Mesothelial cell of epicardium (in vitro differentiated cells): ENCODE measurements around the gene SHISA7. TPM values are rescaled to one million over a fixed set of nuclear protein-coding genes. Genes with fewer than 3 reads are reported as not detected.
"Not testable (repeated sequence)": the region's sequence is repeated elsewhere in the genome, so short reads cannot be mapped to it uniquely, and the experiment has no call there.

ENCODE experiments used
- DNase-seq, 2 experiments: peaks; one replicate each; pipeline ENCODE4 v3.0.0; 2021; ENCODE audit warnings: low spot score in 2 of 2; ENCODE audit not compliant: unreplicated experiment in 2 of 2
- H3K27ac Mint-ChIP-seq: 2 replicates; pipeline ENCODE4 v1.8.0; 2021; ENCODE audit warnings: mixed read lengths
- H3K27me3 Mint-ChIP-seq: 2 replicates; pipeline ENCODE4 v1.8.0; 2021; ENCODE audit warnings: low read depth, mixed read lengths
- H3K36me3 Mint-ChIP-seq: 2 replicates; pipeline ENCODE4 v1.8.0; 2021; ENCODE audit warnings: mixed read lengths
- H3K4me1 Mint-ChIP-seq: 2 replicates; pipeline ENCODE4 v1.8.0; 2021; ENCODE audit warnings: mixed read lengths
- H3K4me3 Mint-ChIP-seq: 2 replicates; pipeline ENCODE4 v1.8.0; 2021; ENCODE audit warnings: mild to moderate bottlenecking, moderate library complexity, mixed read lengths
- H3K9me3 Mint-ChIP-seq: 2 replicates; pipeline ENCODE4 v1.8.0; 2021; ENCODE audit warnings: mixed read lengths
- total RNA-seq: library from RNA; stranded (reverse); gene quantifications from 3 replicates; pipeline ENCODE4 v1.2.1, GENCODE V29; 2021
- TF ChIP-seq, protein P1 (sequence below): fragments of 200-600 bp; sonication (generic); IDR thresholded peaks from one replicate; pipeline ENCODE4 v1.5.0; 2021; ENCODE audit warnings: antibody characterized with exemption; ENCODE audit not compliant: unreplicated experiment

Gene SHISA7
- total RNA-seq, 1 donor from 2014 or later: 0.04 TPM

DNA sequence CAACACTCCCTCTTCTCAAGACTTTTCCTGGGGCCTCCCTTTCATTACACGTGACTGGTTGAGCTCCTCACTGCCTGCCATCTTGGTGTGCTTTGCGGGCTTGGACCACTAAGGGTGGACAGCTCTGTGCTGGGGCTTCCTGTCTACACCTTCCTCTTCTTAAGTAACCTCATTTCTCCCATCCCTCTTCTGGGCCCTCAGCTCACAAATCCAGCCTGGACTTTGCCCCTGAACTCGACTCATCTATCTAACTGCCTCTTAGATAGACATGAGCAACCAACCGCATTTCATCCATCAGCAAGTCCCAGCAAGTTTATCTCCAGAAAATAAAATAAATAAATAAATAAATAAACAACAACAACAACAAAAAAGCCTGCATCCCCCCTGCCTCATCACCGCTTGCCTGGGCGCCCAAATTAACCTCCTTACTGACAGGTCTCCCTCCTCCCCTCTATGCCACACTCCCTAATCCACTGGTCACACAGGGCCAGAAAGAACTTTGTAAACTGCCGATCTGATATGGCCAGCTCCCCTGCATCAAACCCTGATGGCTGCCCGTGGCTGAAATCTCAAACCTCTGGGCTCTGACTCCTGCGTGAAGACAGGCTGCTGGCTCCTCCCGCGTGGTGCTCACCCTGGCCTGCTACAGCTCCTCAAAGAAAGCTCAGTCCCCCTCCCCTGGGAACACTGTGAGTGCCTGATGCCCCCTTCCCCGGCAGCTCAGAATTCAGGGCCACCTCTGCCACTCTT is 10.6 kb upstream of the SHISA7 start:
- Mint-ChIP-seq H3K36me3 (peaks cover 3% of the 10 kb centered on the region), H3K9me3 (no peaks in the 10 kb centered on the region), H3K4me1 (peaks cover 7% of the 10 kb centered on the region), H3K27me3 (peaks cover 32% of the 10 kb centered on the region), H3K27ac (no peak overlapping the region), H3K4me3 (peak overlapping the region; percentile 44)
- DNase-seq: no peak
- TF ChIP-seq, protein P1, sequence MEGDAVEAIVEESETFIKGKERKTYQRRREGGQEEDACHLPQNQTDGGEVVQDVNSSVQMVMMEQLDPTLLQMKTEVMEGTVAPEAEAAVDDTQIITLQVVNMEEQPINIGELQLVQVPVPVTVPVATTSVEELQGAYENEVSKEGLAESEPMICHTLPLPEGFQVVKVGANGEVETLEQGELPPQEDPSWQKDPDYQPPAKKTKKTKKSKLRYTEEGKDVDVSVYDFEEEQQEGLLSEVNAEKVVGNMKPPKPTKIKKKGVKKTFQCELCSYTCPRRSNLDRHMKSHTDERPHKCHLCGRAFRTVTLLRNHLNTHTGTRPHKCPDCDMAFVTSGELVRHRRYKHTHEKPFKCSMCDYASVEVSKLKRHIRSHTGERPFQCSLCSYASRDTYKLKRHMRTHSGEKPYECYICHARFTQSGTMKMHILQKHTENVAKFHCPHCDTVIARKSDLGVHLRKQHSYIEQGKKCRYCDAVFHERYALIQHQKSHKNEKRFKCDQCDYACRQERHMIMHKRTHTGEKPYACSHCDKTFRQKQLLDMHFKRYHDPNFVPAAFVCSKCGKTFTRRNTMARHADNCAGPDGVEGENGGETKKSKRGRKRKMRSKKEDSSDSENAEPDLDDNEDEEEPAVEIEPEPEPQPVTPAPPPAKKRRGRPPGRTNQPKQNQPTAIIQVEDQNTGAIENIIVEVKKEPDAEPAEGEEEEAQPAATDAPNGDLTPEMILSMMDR: no peak

DNA sequence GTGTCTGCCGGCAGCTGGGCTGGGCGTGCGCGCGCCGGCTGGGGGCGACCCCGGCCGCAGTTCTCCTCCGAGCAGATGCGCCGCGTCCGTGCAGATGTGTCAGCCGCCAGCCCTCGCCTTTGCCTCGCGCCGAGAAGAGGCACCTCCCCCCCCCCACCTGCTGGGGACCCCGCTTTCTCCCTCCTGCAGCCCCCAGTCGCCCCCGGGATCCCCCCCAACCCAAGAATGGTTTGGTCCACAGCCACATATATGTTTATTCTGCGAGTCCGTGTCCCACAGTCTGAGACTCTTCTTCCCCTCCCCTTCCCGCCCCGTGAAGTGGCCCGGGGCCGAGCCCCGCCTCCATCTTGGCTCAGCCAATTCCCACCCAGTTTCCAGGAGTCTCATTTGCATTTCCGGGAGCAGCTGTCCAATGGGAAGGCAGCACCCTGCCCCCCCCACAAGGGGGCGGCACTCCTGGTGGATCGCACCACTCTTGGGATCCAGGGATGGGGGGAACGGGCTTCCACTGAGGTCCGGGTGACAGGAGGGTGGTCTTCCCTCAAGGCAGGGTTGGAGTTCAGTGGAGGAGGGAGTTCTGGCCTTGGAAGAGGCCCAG is 9.7 kb upstream of the SHISA7 start:
- no peaks in the 10 kb centered on the region for H3K9me3 Mint-ChIP-seq
- peaks cover 32% of the 10 kb centered on the region for H3K27me3 Mint-ChIP-seq
- H3K36me3 Mint-ChIP-seq: peaks cover 3% of the 10 kb centered on the region
- peak; percentile 67 to 81 for DNase-seq
- TF ChIP-seq, protein P1: no peak
- peaks cover 7% of the 10 kb centered on the region for H3K4me1 Mint-ChIP-seq
- no peak overlapping the region for H3K27ac Mint-ChIP-seq
- H3K4me3 Mint-ChIP-seq: peak overlapping the region; percentile 44

DNA sequence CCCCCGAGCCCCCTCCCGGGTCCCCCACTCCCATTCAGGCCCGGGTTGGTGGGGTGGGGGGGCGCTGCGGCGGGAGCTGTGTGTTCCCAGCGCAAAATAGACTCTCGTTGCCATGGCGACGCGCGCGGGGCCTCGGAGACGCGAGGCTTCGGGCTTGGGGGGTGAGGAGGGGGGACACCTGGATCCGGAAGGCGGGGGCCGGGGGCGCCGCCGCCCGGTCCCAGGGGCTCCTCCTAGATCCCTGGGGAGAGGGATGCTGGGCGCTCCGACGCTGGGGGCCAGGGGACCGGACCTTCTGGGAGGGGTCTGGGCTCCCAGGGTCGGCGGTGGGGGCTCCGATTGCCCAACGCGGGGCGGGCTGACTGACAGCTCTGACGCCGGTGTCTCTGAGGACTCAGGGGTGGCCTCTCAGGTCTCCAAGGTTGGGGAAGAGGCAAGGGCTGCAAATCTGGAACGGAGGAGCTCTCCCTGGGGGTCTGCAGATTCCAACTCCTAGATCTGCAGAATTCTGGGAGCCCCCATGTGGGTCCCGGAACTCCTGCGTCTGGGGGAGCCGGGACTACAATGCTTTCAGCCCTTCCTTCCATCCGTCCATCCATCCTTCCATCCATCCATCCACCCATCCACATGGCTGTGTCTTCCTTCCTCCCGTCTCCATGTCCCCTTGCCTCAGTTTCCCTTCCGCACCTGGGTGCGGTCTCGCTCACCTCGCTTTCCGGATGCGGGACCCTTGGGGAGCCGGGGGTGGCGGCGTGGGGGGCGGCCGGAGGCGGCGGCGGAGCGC is 9.1 kb upstream of the SHISA7 start:
- DNase-seq: no peak
- Mint-ChIP-seq H3K27ac (no peak overlapping the region), H3K27me3 (peaks cover 32% of the 10 kb centered on the region), H3K4me1 (peaks cover 7% of the 10 kb centered on the region), H3K36me3 (peaks cover 3% of the 10 kb centered on the region), H3K4me3 (peak overlapping the region; percentile 60), H3K9me3 (no peaks in the 10 kb centered on the region)
- TF ChIP-seq, protein P1: no peak

DNA sequence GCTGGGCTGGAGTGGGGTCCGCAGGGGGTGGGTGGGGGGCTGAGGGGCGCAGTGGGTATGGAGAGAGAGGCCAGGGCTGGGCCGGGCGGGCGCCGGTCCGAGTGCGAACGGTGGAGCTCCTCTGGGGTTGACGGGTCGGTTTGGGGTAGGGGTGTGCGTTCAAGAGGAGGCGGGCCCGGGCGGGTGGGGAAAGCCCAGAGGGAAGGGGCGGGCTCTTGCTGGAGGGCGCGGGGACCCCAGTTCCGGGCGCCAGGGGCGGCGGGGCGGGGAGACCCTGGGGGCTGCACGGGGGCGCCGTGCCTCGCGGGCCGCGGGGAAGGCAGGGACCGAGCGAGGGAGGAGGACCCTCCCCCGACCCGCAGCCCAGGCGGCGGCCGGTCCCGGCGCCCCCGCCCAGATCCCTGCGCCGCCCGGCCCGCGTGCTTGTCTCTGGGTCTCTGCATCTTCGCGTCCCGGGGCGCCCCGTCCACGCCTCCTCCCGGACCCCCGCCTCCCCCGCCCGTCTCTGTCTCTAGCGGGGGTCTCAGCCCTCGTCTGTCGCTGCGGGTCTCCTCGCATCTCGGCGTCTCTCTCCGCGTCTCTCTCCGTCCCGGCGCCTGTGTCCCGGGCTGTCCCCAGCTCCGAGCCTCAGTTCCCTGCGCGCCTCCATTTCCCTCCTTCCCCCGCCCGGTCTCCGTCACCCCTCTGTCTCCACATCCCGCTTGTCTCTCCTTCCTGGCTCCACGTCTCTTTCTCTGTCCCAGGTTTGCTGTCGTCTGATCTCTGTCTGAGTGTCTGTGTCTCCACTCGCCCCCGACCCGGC is 8.3 kb upstream of the SHISA7 start:
- H3K9me3 Mint-ChIP-seq: no peaks in the 10 kb centered on the region
- peaks cover 7% of the 10 kb centered on the region for H3K4me1 Mint-ChIP-seq
- H3K4me3 Mint-ChIP-seq: peak overlapping the region; percentile 60
- H3K27ac Mint-ChIP-seq: no peak overlapping the region
- DNase-seq: no peak
- peaks cover 3% of the 10 kb centered on the region for H3K36me3 Mint-ChIP-seq
- TF ChIP-seq, protein P1: no peak
- peaks cover 35% of the 10 kb centered on the region for H3K27me3 Mint-ChIP-seq

DNA sequence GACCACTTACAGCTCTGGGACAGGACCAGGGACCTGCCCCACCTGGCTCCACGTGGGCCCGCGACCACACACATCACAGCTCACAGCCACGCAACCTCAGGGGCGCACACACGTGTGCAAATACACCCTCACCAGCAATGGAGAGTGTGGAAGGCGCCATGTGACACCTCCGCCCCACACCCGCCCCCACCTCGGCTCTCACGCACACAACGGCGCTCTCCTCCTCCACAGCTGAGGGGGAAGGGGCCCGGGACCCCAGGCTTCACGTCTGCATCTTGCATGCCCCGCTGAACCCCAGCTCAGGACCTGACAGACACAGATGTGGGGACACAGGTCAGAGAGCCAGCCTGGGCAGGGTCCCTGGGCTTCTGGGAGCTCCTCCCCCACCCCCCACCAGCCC is 6.4 kb upstream of the SHISA7 start:
- no peak overlapping the region for H3K4me3 Mint-ChIP-seq
- TF ChIP-seq, protein P1: no peak
- H3K9me3 Mint-ChIP-seq: no peaks in the 10 kb centered on the region
- H3K4me1 Mint-ChIP-seq: peaks cover 7% of the 10 kb centered on the region
- peaks cover 52% of the 10 kb centered on the region for H3K27me3 Mint-ChIP-seq
- DNase-seq: no peak
- no peaks in the 10 kb centered on the region for H3K36me3 Mint-ChIP-seq
- no peak overlapping the region for H3K27ac Mint-ChIP-seq

DNA sequence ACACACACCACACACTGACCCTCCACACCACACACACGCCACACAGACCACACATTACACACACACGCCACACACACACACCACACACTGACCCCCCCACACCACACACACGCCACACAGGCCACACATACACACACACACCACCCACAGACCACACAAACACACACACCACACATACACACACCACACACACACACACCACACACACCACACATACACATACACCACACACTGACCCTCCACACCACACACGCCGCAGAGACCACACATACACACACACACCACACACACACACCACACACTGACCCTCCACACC is 5.0 kb upstream of the SHISA7 start:
- not testable (repeated sequence) for H3K4me1 Mint-ChIP-seq, H3K36me3 Mint-ChIP-seq, H3K9me3 Mint-ChIP-seq, H3K4me3 Mint-ChIP-seq, H3K27ac Mint-ChIP-seq, DNase-seq
- H3K27me3 Mint-ChIP-seq: peaks cover 57% of the 10 kb centered on the region
